Muscle layer of colon (tissue), 2 donors: Measurements from ENCODE around the gene LTC4S.

Source experiments
- H3K27ac ChIP-seq: one replicate; pipeline ENCODE4 v1.7.0; 2013; ENCODE audit warnings: low read depth, mild to moderate bottlenecking, low read length, moderate library complexity
- H3K27me3 ChIP-seq, 2 donors: one replicate each; pipeline ENCODE4 v1.7.0; 2013; ENCODE audit warnings: low read length in 2 of 2, mild to moderate bottlenecking in 2 of 2; ENCODE audit not compliant: insufficient read depth in 2 of 2, control insufficient read depth in 1 of 2
- H3K36me3 ChIP-seq: one replicate; pipeline ENCODE4 v1.7.0; 2013; ENCODE audit warnings: mild to moderate bottlenecking, low read length; ENCODE audit not compliant: insufficient read depth
- H3K4me1 ChIP-seq: one replicate; pipeline ENCODE4 v1.7.0; 2013; ENCODE audit warnings: mild to moderate bottlenecking, low read length; ENCODE audit not compliant: insufficient read depth
- H3K4me3 ChIP-seq, 2 donors: one replicate each; pipeline ENCODE4 v1.7.0; 2013; ENCODE audit warnings: low read length in 2 of 2, low read depth in 1 of 2, mild to moderate bottlenecking in 1 of 2, moderate library complexity in 1 of 2
- H3K9ac ChIP-seq: one replicate; pipeline ENCODE4 v1.7.0; 2013; ENCODE audit warnings: low read length
- H3K9me3 ChIP-seq: one replicate; pipeline ENCODE4 v1.7.0; 2013; ENCODE audit warnings: mild to moderate bottlenecking, low read length
- donor health status: abdominal sarcoma.
- donor health status: Adenocarcinoma of cecum.

The LTC4S gene

GRCh38 chr5:179763215-179763945 is 30.4 kb upstream of the LTC4S start:
- Histone ChIP-seq H3K4me1 (peaks cover 68% of the 10 kb centered on the region), H3K27ac (peak overlapping the region; percentile 3), H3K9ac (no peak overlapping the region)

GRCh38 chr5:179764056-179764455 is 29.7 kb upstream of the LTC4S start:
- Histone ChIP-seq H3K9me3 (no peaks in the 10 kb centered on the region), H3K27ac (no peak overlapping the region), H3K36me3 (peaks cover 24% of the 10 kb centered on the region), H3K27me3 (no peaks in the 10 kb centered on the region), H3K9ac (no peak overlapping the region), H3K4me3 (no peak overlapping the region), H3K4me1 (peaks cover 68% of the 10 kb centered on the region)

More at GRCh38 chr5:179763215-179763945, 30.4 kb upstream of the LTC4S start:
- Histone ChIP-seq H3K36me3 (peaks cover 21% of the 10 kb centered on the region), H3K27me3 (no peaks in the 10 kb centered on the region), H3K9me3 (no peaks in the 10 kb centered on the region), H3K4me3 (no peak overlapping the region)

DNA sequence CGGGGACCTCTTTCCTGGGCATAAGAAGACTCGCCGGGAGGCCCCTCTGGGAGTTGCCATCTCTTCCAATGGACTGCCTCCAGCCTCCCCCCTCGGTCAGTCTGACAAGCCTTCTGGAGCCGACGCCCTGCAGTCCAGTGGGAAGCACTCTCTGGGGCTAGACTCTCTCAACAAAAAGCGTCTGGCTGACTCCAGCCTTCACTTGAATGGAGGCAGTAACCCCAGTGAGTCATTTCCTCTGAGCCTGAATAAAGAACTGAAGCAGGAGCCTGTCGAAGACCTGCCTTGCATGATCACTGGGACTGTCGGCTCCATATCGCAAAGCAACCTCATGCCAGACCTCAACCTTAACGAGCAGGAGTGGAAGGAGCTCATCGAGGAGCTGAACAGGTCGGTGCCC is 28.4 kb upstream of the LTC4S start:
- Histone ChIP-seq H3K27me3 (no peaks in the 10 kb centered on the region), H3K9ac (no peak overlapping the region), H3K4me1 (peaks cover 55% of the 10 kb centered on the region), H3K4me3 (no peak overlapping the region), H3K36me3 (peaks cover 36% of the 10 kb centered on the region), H3K27ac (no peak overlapping the region), H3K9me3 (no peaks in the 10 kb centered on the region)

GRCh38 chr5:179766021-179766725 is 27.6 kb upstream of the LTC4S start:
- H3K27ac ChIP-seq = no peak overlapping the region
- no peak overlapping the region for H3K4me3 ChIP-seq
- H3K27me3 ChIP-seq = no peaks in the 10 kb centered on the region
- H3K9me3 ChIP-seq = no peaks in the 10 kb centered on the region
- no peak overlapping the region for H3K9ac ChIP-seq
- peaks cover 54% of the 10 kb centered on the region for H3K4me1 ChIP-seq
- peaks cover 44% of the 10 kb centered on the region for H3K36me3 ChIP-seq

DNA sequence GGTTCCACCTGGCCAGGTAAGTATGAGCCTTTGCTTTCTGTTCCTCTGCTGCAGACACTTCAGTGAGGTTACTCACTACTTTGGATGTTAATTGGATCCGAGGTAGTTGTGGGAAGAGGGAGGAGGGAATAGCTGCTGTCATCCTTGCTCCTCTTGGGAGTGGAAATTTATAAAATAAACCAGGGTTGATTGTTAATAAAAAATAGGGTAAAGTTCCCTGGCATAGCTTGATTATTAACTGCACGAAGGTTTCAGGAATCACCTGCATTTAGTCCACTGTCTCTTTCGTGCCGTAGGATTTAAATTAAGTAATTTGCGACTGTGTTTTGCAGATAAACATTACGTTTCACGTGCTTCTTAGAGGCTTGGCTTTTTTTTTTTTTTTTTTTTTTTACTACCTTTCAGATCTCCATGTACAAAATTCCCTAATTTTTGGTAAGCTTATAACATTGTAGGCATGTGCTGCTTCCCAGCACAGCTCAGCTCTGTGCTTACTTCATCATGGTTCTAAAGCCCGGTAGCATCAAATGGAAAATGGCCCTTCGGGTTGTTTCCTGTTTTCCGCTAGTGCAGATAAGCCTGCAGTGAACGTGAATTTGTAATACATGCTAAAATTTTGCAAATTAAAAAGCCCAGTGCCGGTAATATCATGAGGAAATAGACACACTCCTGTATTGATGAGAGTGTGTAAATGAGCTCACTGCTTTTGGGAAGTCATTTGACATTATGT is 26.9 kb upstream of the LTC4S start:
- H3K27ac ChIP-seq = no peak overlapping the region
- H3K4me3 ChIP-seq = no peak overlapping the region
- H3K9ac ChIP-seq = no peak overlapping the region
- H3K4me1 ChIP-seq = peaks cover 52% of the 10 kb centered on the region
- H3K36me3 ChIP-seq = peaks cover 51% of the 10 kb centered on the region
- no peaks in the 10 kb centered on the region for H3K27me3 ChIP-seq
- no peaks in the 10 kb centered on the region for H3K9me3 ChIP-seq

- Histone ChIP-seq H3K27ac (no peak overlapping the region), H3K4me3 (no peak overlapping the region), H3K9me3 (no peaks in the 10 kb centered on the region), H3K4me1 (peaks cover 45% of the 10 kb centered on the region), H3K27me3 (no peaks in the 10 kb centered on the region), H3K9ac (no peak overlapping the region), H3K36me3 (peaks cover 58% of the 10 kb centered on the region)
These were observed 26.2 kb upstream of the LTC4S start for GRCh38 chr5:179767496-179768100.

DNA sequence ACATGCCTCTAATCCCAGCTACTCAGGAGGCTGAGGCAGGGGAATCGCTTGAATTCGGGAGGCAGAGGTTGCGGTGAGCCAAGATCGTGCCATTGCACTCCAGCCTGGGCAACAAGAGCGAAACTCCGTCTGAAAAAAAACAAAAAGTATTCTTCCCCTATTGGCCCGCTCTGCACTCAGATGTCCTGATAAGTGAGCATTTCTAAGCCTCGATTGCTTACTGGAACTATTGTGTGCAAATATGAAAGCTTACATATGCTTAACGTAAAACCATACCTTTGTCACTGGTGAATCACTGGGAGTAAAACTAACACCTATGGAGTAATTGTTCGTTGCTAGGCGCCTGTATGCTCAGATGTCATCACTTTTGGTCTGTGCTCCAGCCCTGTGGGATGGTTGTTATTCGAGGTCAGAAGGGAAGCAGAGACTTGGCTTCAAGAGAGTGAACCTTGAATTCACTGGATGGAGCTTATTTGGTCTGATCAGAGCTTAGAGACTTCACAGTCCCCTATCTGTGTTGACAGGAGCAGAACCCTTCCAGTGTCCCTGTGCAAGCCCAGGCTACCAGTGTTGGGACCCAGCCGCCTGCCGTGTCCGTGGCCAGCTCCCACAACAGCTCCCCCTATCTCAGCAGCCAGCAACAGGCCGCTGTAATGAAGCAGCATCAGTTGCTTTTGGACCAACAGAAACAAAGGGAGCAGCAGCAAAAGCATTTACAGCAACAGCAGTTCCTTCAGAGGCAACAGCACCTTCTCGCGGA is 25.3 kb upstream of the LTC4S start:
- no peak overlapping the region for H3K9ac ChIP-seq
- peaks cover 67% of the 10 kb centered on the region for H3K36me3 ChIP-seq
- H3K27ac ChIP-seq = no peak overlapping the region
- no peaks in the 10 kb centered on the region for H3K9me3 ChIP-seq
- peaks cover 36% of the 10 kb centered on the region for H3K4me1 ChIP-seq
- no peak overlapping the region for H3K4me3 ChIP-seq
- no peaks in the 10 kb centered on the region for H3K27me3 ChIP-seq

DNA sequence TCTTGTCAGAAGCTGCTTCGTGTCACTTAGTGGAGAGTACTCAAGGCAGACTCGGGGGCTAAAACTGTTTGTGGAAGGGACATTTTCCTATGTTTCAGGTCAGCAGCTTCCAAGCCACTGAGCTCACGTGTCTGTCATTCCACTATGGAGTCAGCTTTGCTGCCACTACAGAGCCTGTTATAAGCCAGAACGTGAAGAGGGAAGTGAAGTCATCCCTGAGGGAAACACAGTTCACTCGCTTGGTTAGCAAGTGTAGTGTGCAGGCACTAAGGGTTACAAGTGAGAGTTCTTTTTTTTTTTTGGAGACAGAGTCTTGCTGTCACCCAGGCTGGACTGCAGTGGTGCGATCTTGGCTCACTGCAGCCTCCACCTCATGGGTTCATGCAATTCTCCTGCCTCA is 24.5 kb upstream of the LTC4S start:
- Histone ChIP-seq H3K9me3 (no peaks in the 10 kb centered on the region), H3K9ac (no peak overlapping the region), H3K4me1 (peaks cover 28% of the 10 kb centered on the region), H3K27me3 (no peaks in the 10 kb centered on the region), H3K4me3 (no peak overlapping the region), H3K36me3 (peaks cover 75% of the 10 kb centered on the region), H3K27ac (no peak overlapping the region)

GRCh38 chr5:179769796-179770195 is 24.0 kb upstream of the LTC4S start:
- no peak overlapping the region for H3K27ac ChIP-seq
- peaks cover 80% of the 10 kb centered on the region for H3K36me3 ChIP-seq
- no peaks in the 10 kb centered on the region for H3K9me3 ChIP-seq
- no peak overlapping the region for H3K4me3 ChIP-seq
- H3K9ac ChIP-seq = no peak overlapping the region
- H3K27me3 ChIP-seq = no peaks in the 10 kb centered on the region
- peaks cover 24% of the 10 kb centered on the region for H3K4me1 ChIP-seq

DNA sequence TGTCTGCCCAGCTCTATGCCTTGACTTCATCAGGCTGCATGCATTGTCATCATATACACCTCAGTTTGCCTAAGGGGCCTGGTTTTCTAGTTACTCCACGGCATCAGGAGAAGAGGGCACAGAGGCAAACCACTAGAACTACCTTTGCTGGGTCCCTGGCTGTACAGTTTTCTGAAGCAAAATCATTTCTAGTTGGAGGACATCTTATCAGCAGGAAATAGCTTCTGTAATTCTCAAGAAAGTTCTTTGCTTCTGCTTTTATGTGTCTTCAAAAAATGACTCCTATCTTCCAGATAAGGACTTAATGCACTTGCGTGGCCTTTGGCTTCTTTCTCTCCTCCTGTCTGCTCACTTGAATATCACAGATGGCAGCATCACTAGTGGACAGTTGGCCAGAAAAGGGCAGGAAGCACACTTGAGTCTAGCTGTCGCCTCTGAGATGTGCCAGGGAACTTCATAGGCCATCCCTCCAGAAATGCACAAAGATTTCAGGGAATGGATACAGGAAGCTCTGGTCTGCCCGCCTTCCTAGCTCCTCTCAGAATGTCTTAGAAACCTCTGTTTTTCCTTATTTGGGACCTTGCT is 22.4 kb upstream of the LTC4S start:
- Histone ChIP-seq H3K27me3 (no peaks in the 10 kb centered on the region), H3K9me3 (no peaks in the 10 kb centered on the region), H3K9ac (no peak overlapping the region), H3K4me1 (peaks cover 10% of the 10 kb centered on the region), H3K4me3 (no peak overlapping the region), H3K27ac (no peak overlapping the region), H3K36me3 (peaks cover 83% of the 10 kb centered on the region)
